SK-N-MC (cell line): Measurements from ENCODE around the gene SREBF1.

Source experiments
- EZH2 ChIP-seq: fragments of 200-600 bp; sonication (generic); IDR thresholded peaks from one replicate; pipeline ENCODE4 v1.6.1; 2017; ENCODE audit warnings: antibody characterized with exemption
- FOXP2 ChIP-seq: optimal IDR thresholded peaks from 2 replicates; pipeline ENCODE3; 2011; ENCODE audit warnings: mild to moderate bottlenecking, moderate library complexity; ENCODE audit not compliant: insufficient read depth; ENCODE audit errors: extremely low read length, control extremely low read depth
- POLR2AphosphoS5 ChIP-seq: IDR thresholded peaks from 2 replicates; pipeline ENCODE4 v1.6.1; 2012; ENCODE audit warnings: mild to moderate bottlenecking, low read depth, low read length, borderline replicate concordance

DNA sequence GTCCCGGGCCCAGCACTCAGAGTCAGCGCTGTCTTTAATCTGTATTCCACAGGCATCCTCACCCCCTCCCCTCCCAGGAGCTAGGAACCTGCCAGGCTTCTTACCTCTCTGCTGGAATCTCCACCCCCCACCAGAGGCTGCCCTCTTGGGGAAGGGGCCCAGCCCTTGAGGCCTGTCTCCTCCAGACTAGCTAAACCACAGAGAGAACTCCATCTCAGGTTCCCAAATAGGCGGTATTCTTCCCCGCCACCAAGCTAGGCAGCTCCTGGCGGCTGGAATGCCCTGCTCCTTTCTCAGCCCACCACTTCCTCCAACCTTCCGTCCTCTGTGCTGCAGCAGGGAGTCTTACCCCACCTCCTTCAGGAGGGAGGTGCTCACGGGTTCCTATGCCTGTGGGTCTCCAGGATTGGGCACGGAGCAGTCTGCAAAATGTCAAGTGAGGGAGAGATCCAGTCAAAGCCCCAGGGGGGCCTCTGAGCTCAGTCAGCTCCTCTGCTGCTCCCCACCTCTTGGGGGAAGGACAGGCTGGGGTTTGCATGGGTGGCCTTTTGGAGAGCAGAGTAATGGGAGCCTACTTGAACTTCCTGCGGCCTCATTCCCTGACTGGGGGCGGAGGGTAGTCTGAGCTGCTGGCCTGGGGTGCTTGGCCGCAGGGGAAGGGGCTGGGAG is 55.7 kb downstream of the SREBF1 start:
- TF ChIP-seq POLR2AphosphoS5 (no peak), EZH2 (no peak), FOXP2 (no peak)
